GM12801 (cell line): ENCODE measurements around the gene NANOS3.

Experiments
- CTCF ChIP-seq: IDR thresholded peaks from one replicate; pipeline ENCODE4 v1.5.1; 2011; ENCODE audit warnings: control low read depth; ENCODE audit not compliant: insufficient read length; ENCODE audit errors: extremely low read depth

Gene NANOS3

DNA sequence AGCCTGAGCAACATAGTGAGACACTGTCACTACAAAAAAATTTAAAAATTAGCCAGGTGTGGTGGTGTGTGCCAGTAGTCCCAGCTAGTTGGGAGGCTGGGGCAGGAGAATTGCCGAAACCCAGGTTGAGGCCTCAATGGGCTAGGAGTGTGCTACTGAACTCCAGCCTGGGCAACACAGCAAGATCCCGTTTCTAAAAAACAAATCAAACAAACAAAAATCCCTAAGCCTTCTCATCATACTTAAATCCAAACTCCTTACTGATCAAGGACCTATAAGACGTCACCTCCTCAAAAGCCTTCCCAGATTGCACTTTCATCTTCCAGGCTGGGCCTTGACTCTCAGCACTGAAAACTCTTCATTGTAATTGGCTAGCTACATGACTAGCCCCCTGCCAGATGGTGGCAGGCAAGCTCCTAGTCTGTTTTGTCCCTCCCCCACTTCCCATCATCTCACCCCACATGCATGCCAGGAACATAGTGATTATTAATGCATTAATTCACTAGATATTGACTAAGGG lies 17.5 kb upstream of the NANOS3 start:
- no peak for TF ChIP-seq CTCF

DNA sequence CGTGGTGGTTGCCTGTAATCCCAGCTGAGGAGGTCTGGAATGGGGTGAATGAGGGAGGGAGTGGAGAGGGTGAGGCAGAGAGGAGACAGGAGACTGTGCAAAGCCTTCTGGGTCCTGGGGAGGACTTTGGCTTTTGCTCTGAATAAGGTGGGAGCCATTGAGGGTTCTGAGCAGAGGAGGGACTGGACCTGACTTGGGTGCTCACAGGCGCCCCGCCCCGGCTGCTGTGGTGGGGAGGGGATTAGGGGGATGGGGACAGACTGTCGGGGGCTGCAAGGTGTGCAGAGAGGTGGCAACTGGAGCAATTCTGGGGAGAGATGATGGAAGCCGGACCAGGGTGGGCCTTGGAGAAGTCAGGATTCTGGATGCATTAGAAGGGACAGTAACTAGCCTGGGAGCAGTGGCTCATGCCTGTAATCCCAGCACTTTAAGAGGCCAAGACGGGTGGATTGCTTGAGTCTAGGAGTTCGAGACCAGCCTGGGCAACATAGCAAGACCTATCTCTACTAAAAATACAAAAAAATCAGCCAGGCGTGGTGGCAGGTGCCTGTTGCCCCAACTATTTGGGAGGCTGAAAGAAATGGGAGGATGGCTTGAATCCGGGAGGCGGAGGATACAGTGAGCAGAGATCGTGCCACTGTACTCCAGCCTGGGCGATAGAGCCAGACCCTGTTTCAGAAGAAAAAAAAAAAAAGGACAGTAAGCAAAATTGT lies 16.1 kb upstream of the NANOS3 start:
- no peak for TF ChIP-seq CTCF

DNA sequence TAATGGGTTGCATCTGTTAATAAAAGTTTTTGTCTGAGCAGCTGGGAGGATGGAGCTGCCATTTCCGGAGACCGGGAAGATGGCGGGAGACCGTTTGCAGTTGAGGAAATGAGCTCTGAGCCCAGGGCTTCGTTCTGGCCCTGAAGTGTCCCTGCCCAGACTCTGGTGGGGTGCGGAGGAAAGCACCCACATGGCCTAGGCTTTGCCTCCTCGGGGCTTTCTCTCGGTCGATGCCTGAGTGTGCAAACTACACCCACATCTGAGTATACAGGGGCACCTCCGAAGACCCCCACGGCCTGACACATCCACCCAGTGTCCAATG lies 15.6 kb upstream of the NANOS3 start:
- TF ChIP-seq CTCF = no peak

DNA sequence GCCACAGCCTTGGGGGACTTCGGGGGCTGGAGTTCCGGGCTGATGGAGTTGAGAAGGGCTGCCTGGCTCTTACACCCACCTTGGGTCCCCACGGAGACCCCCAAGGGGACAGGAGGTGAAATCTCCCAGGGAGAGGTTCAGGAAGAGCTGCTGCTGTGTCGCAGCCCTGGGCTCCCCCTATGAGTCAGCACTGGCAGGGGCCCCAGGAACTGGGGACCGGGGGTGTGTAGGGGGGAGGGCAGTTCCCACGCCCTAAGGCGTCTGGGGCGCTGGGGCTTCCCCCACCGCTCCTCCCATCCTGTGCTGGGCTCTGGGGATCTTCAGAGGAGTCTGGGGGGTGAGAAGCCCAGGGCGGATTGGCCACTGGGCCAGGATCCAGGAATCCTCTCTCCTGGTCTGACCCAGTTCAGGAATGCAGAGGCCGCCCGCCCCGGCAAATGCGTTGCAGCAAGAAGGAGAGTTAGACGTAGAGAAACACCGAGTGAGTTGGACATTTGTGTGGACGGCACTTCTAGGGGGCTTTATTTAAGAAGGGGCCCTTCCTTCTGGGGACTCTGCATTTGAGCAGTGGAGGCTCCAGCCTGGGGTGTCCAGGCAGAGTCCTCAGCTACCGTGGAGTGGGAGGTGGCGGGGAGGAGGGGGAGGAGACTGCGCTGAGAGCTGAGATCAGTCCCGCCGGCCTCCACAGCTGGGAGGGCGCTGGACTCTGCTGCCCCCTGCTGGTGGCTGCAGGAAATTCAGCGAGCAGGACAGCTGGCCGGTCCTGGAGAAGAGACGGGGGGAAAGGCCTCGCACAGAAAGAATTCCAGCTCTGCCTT lies 15.0 kb upstream of the NANOS3 start:
- no peak for TF ChIP-seq CTCF

- no peak for TF ChIP-seq CTCF
These were observed 12.8 kb upstream of the NANOS3 start for GRCh38 chr19:13864046-13864666.

DNA sequence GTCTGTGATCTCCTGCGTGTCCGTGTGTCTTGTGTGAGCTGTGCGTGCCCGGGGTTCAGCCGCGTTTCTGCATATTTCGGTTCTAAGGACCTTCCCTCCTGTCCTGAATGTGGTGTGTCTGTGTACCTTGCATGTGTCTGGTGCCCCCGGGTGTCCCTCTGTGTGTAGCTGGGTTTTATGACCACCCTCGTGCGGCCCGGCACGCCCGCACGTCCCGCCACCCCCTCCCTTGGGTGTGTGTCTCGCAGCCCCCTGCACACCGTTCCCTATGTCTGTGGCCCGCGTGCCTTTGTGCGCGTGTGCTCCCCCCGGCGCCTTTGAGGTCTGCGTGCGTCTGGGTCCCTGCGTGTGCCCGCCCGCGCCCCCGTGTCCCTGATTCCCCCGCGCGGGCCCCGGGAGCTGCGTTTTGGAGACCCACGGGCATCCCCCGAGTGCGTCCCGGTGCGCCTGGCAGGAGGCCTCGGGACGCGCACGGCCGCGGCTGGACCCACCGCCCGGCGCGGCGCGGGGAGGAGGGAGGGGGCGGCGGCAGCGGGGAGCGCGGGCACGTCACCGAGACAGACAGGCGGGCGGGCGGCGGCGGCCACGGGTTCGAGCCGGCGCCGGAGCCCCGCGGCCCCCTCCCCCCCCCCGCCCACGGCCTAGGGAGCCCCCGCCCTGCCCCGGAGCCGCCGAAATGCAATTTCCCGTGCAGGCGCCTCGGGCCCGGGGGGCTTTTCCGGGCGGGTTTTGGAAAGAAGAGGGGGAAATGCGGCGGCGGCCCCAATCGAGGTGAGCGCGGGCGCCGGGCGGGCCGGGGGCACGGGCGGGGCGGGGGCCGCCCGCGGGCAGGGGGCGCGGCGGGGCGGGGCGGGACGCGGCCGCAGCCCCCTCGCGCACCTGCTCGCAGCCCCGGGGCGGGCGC lies 12.0 kb upstream of the NANOS3 start:
- no peak for TF ChIP-seq CTCF
